ENCODE measurements around the gene ONECUT2.

- TF ChIP-seq CTCF (IDR thresholded peaks at IDR 0.05) (no peak), EZH2 (IDR thresholded peaks at IDR 0.05) (no peak)
Measured at GRCh38 chr18:57538614-57539013, 103.4 kb downstream of the ONECUT2 start.

Measured in neural progenitor cell (in vitro differentiated cells).